Measurements from ENCODE around the gene PTGDR2.

The PTGDR2 gene

GRCh38 chr11:60879104-60879503 lies 23.4 kb upstream of the PTGDR2 start:
- Mint-ChIP-seq H3K4me3 (no peak overlapping the region), H3K4me1 (peaks cover 5% of the 10 kb centered on the region), H3K36me3 (peaks cover 5% of the 10 kb centered on the region), H3K27me3 (no peaks in the 10 kb centered on the region), H3K9me3 (no peaks in the 10 kb centered on the region), H3K27ac (no peak overlapping the region)

GRCh38 chr11:60878245-60879101 lies 22.7 kb upstream of the PTGDR2 start:
- no peaks in the 10 kb centered on the region for H3K27me3 Mint-ChIP-seq
- H3K9me3 Mint-ChIP-seq = no peaks in the 10 kb centered on the region
- no peak overlapping the region for H3K4me3 Mint-ChIP-seq
- no peak overlapping the region for H3K27ac Mint-ChIP-seq
- peaks cover 5% of the 10 kb centered on the region for H3K36me3 Mint-ChIP-seq
- H3K4me1 Mint-ChIP-seq = peaks cover 6% of the 10 kb centered on the region

- Mint-ChIP-seq H3K27me3 (no peaks in the 10 kb centered on the region), H3K36me3 (no peaks in the 10 kb centered on the region), H3K4me3 (no peak overlapping the region), H3K9me3 (no peaks in the 10 kb centered on the region), H3K4me1 (peaks cover 8% of the 10 kb centered on the region), H3K27ac (peak overlapping the region; percentile 35)
Observed at GRCh38 chr11:60876168-60876485, 20.4 kb upstream of the PTGDR2 start.

GRCh38 chr11:60875366-60876167 lies 19.8 kb upstream of the PTGDR2 start:
- peaks cover 8% of the 10 kb centered on the region for H3K4me1 Mint-ChIP-seq
- no peak overlapping the region for H3K4me3 Mint-ChIP-seq
- no peaks in the 10 kb centered on the region for H3K9me3 Mint-ChIP-seq
- no peak overlapping the region for H3K27ac Mint-ChIP-seq
- H3K36me3 Mint-ChIP-seq = no peaks in the 10 kb centered on the region
- H3K27me3 Mint-ChIP-seq = no peaks in the 10 kb centered on the region

- H3K9me3 Mint-ChIP-seq = no peaks in the 10 kb centered on the region
- H3K36me3 Mint-ChIP-seq = no peaks in the 10 kb centered on the region
- no peak overlapping the region for H3K27ac Mint-ChIP-seq
- H3K4me3 Mint-ChIP-seq = no peak overlapping the region
- H3K4me1 Mint-ChIP-seq = peaks cover 8% of the 10 kb centered on the region
- no peaks in the 10 kb centered on the region for H3K27me3 Mint-ChIP-seq
Observed at GRCh38 chr11:60874421-60875365, 18.9 kb upstream of the PTGDR2 start.

GRCh38 chr11:60873533-60873932 lies 17.8 kb upstream of the PTGDR2 start:
- no peak overlapping the region for H3K4me3 Mint-ChIP-seq
- H3K9me3 Mint-ChIP-seq = no peaks in the 10 kb centered on the region
- H3K27ac Mint-ChIP-seq = no peak overlapping the region
- H3K4me1 Mint-ChIP-seq = peaks cover 8% of the 10 kb centered on the region
- H3K36me3 Mint-ChIP-seq = no peaks in the 10 kb centered on the region
- no peaks in the 10 kb centered on the region for H3K27me3 Mint-ChIP-seq

- peaks cover 8% of the 10 kb centered on the region for H3K4me1 Mint-ChIP-seq
- no peaks in the 10 kb centered on the region for H3K36me3 Mint-ChIP-seq
- H3K9me3 Mint-ChIP-seq = no peaks in the 10 kb centered on the region
- no peak overlapping the region for H3K27ac Mint-ChIP-seq
- no peak overlapping the region for H3K4me3 Mint-ChIP-seq
- H3K27me3 Mint-ChIP-seq = no peaks in the 10 kb centered on the region
Observed at GRCh38 chr11:60872961-60873524, 17.3 kb upstream of the PTGDR2 start.

- no peak overlapping the region for H3K27ac Mint-ChIP-seq
Observed at GRCh38 chr11:60872124-60872960, 16.6 kb upstream of the PTGDR2 start.

GRCh38 chr11:60871378-60872061 lies 15.8 kb upstream of the PTGDR2 start:
- Mint-ChIP-seq H3K27me3 (no peaks in the 10 kb centered on the region), H3K4me1 (peaks cover 8% of the 10 kb centered on the region), H3K4me3 (no peak overlapping the region), H3K27ac (no peak overlapping the region), H3K36me3 (no peaks in the 10 kb centered on the region), H3K9me3 (no peaks in the 10 kb centered on the region)

More at GRCh38 chr11:60872124-60872960, 16.6 kb upstream of the PTGDR2 start:
- H3K4me1 Mint-ChIP-seq = peaks cover 8% of the 10 kb centered on the region
- H3K4me3 Mint-ChIP-seq = no peak overlapping the region
- no peaks in the 10 kb centered on the region for H3K9me3 Mint-ChIP-seq
- no peaks in the 10 kb centered on the region for H3K27me3 Mint-ChIP-seq
- no peaks in the 10 kb centered on the region for H3K36me3 Mint-ChIP-seq

- H3K4me1 Mint-ChIP-seq = peaks cover 8% of the 10 kb centered on the region
- H3K27ac Mint-ChIP-seq = peak overlapping the region; percentile 86
- no peaks in the 10 kb centered on the region for H3K27me3 Mint-ChIP-seq
- H3K9me3 Mint-ChIP-seq = no peaks in the 10 kb centered on the region
- H3K36me3 Mint-ChIP-seq = no peaks in the 10 kb centered on the region
- no peak overlapping the region for H3K4me3 Mint-ChIP-seq
Observed at GRCh38 chr11:60870733-60871377, 15.1 kb upstream of the PTGDR2 start.

GRCh38 chr11:60870276-60870675 lies 14.5 kb upstream of the PTGDR2 start:
- no peak overlapping the region for H3K4me3 Mint-ChIP-seq
- no peaks in the 10 kb centered on the region for H3K27me3 Mint-ChIP-seq
- H3K4me1 Mint-ChIP-seq = peaks cover 8% of the 10 kb centered on the region
- no peaks in the 10 kb centered on the region for H3K9me3 Mint-ChIP-seq
- no peaks in the 10 kb centered on the region for H3K36me3 Mint-ChIP-seq
- H3K27ac Mint-ChIP-seq = no peak overlapping the region

- Mint-ChIP-seq H3K9me3 (no peaks in the 10 kb centered on the region), H3K27me3 (no peaks in the 10 kb centered on the region), H3K4me3 (no peak overlapping the region), H3K27ac (no peak overlapping the region), H3K4me1 (peaks cover 8% of the 10 kb centered on the region), H3K36me3 (no peaks in the 10 kb centered on the region)
Observed at GRCh38 chr11:60869451-60869825, 13.7 kb upstream of the PTGDR2 start.

- H3K9me3 Mint-ChIP-seq = no peaks in the 10 kb centered on the region
- H3K27me3 Mint-ChIP-seq = no peaks in the 10 kb centered on the region
- peaks cover 8% of the 10 kb centered on the region for H3K4me1 Mint-ChIP-seq
- H3K36me3 Mint-ChIP-seq = no peaks in the 10 kb centered on the region
- no peak overlapping the region for H3K27ac Mint-ChIP-seq
- no peak overlapping the region for H3K4me3 Mint-ChIP-seq
Observed at GRCh38 chr11:60868682-60869450, 13.1 kb upstream of the PTGDR2 start.
